IMR-90 (cell line): ENCODE measurements around the gene DOK1.

Experiments used
- CTCF ChIP-seq: conservative IDR thresholded peaks from 2 replicates; pipeline ENCODE4 v1.5.1; 2012; ENCODE audit warnings: mild to moderate bottlenecking, low read depth, low read length, improper control_type of control experiment
- MAFK ChIP-seq: IDR thresholded peaks from 2 replicates; pipeline ENCODE4 v1.6.1; 2012; ENCODE audit warnings: low read depth, low read length, improper control_type of control experiment
- RAD21 ChIP-seq: IDR thresholded peaks from 2 replicates; pipeline ENCODE4 v1.6.1; 2012; ENCODE audit warnings: low read length, improper control_type of control experiment

GRCh38 chr2:74559912-74560311 lies 5.4 kb downstream of the DOK1 start:
- TF ChIP-seq MAFK: no peak
- no peak for TF ChIP-seq CTCF
- TF ChIP-seq RAD21: no peak
